T-cell (primary cell): Measurements from ENCODE around the gene CDRT15L2. TPM values are rescaled to one million over a fixed set of nuclear protein-coding genes. Genes with fewer than 3 reads are reported as not detected.
"Not testable (repeated sequence)": the region's sequence is repeated elsewhere in the genome, so short reads cannot be mapped to it uniquely, and the experiment has no call there.

Experiments used
- ATAC-seq, 4 experiments: fragments of 200-7000 bp in 3 of 4; fragments of 150-1000 bp in 1 of 4; cut with Tn5 transposase; replicated peaks in 1 of 4; 1 replicate in 3 of 4; 2 replicates in 1 of 4; pipeline ENCODE4 v1.10.0; 2021; ENCODE audit warnings: moderate library complexity in 3 of 4, mild to moderate bottlenecking in 2 of 4, moderate number of reproducible peaks in 1 of 4
- CTCF ChIA-PET, 2 donors: fragments of 300-600 bp; sonication (Branson Sonifier 250); formaldehyde crosslinking; loops; one replicate each; lab custom pipeline; 2022; ENCODE audit warnings: antibody characterized with exemption in 2 of 2; lab: Charles Lee
- POLR2A ChIA-PET, 2 donors: fragments of 300-600 bp; sonication (Branson Sonifier 250); formaldehyde crosslinking; loops; one replicate each; lab custom pipeline; 2022; ENCODE audit warnings: antibody characterized with exemption in 2 of 2; lab: Charles Lee
- DNase-seq, 35 experiments: peaks; one replicate each; pipeline versions ENCODE4 v3.0.0 to v3.0.0-alpha.2; 2013 to 2023
- H3K27ac ChIP-seq: one replicate; pipeline ENCODE4 v1.5.1; 2013; ENCODE audit warnings: low read length
- H3K27me3 ChIP-seq, 2 experiments: replicated peaks in 1 of 2; 1 replicate in 1 of 2; 2 replicates in 1 of 2; pipeline versions ENCODE4 v1.6.1 to v1.7.0; 2013; ENCODE audit warnings: low read length in 1 of 2, mixed read lengths in 1 of 2; ENCODE audit not compliant: control insufficient read depth in 2 of 2, insufficient read depth in 2 of 2; ENCODE audit errors: extremely low read depth in 1 of 2
- H3K36me3 ChIP-seq, 2 donors: 1 replicate in 1 of 2; 2 replicates in 1 of 2; pipeline versions ENCODE4 v1.6.1 to v1.7.0; 2013; ENCODE audit warnings: low read length in 1 of 2; ENCODE audit not compliant: control insufficient read depth in 2 of 2, insufficient read depth in 1 of 2; ENCODE audit errors: extremely low read depth in 1 of 2
- H3K4me1 ChIP-seq, 2 experiments: 1 replicate in 1 of 2; 2 replicates in 1 of 2; pipeline versions ENCODE4 v1.6.1 to v1.7.0; 2013; ENCODE audit warnings: low read length in 2 of 2, mixed read lengths in 1 of 2; ENCODE audit not compliant: insufficient read depth in 2 of 2, control insufficient read depth in 1 of 2; ENCODE audit errors: extremely low read depth in 1 of 2
- H3K4me3 ChIP-seq, 2 donors: 1 replicate in 1 of 2; 2 replicates in 1 of 2; pipeline versions ENCODE4 v1.5.1 to v1.7.0; 2013; ENCODE audit warnings: mild to moderate bottlenecking in 2 of 2, low read length in 1 of 2, moderate library complexity in 1 of 2; ENCODE audit not compliant: control insufficient read depth in 1 of 2; ENCODE audit errors: extremely low read depth in 1 of 2
- H3K9me3 ChIP-seq: 2 replicates; pipeline ENCODE4 v1.7.0; 2013
- H3K27ac Mint-ChIP-seq, 2 donors: one replicate each; pipeline ENCODE4 v1.8.0; 2020 to 2021; ENCODE audit warnings: mild to moderate bottlenecking in 2 of 2, mixed read lengths in 2 of 2
- H3K27me3 Mint-ChIP-seq, 2 donors: one replicate each; pipeline ENCODE4 v1.8.0; 2021 to 2022; ENCODE audit warnings: mixed read lengths in 2 of 2
- H3K36me3 Mint-ChIP-seq: one replicate; pipeline ENCODE4 v1.8.0; 2021; ENCODE audit warnings: mixed read lengths
- H3K4me1 Mint-ChIP-seq, 3 donors: one replicate each; pipeline ENCODE4 v1.8.0; 2020 to 2022; ENCODE audit warnings: mixed read lengths in 3 of 3, mild to moderate bottlenecking in 1 of 3
- H3K4me3 Mint-ChIP-seq, 3 donors: one replicate each; pipeline ENCODE4 v1.8.0; 2020 to 2022; ENCODE audit warnings: mild to moderate bottlenecking in 3 of 3, mixed read lengths in 3 of 3, moderate library complexity in 3 of 3
- H3K9me3 Mint-ChIP-seq, 3 donors: one replicate each; pipeline ENCODE4 v1.8.0; 2020 to 2022; ENCODE audit warnings: mixed read lengths in 3 of 3
- WGBS: methylation state at CpG from one replicate; pipeline ENCODE4 v1.1.5; 2013; ENCODE audit warnings: missing lambda C conversion rate; ENCODE audit not compliant: insufficient coverage; 5-methylcytosine and 5-hydroxymethylcytosine counted together
- total RNA-seq, 35 experiments: library from RNA in 6 of 35; stranded (reverse) in 6 of 35; fragments of 120-200 nt in 1 of 35; gene quantifications; one replicate each; pipeline versions ENCODE4 v1.2.1 to v1.2.4 and lab custom pipeline; 2013 to 2026

The CDRT15L2 gene
- total RNA-seq, 5 donors from 2014 or later (not counting 1 experiment from before 2014, with no cell fraction given) = not detected

GRCh38 chr17:20558096-20558495, 21.4 kb upstream of the CDRT15L2 start:
- H3K4me3 ChIP-seq, ATAC-seq, H3K27ac Mint-ChIP-seq, H3K4me1 ChIP-seq, POLR2A ChIA-PET, CTCF ChIA-PET, H3K4me3 Mint-ChIP-seq, H3K9me3 Mint-ChIP-seq, H3K9me3 ChIP-seq, H3K36me3 Mint-ChIP-seq, H3K36me3 ChIP-seq, DNase-seq, H3K27me3 Mint-ChIP-seq, H3K27me3 ChIP-seq, H3K27ac ChIP-seq, H3K4me1 Mint-ChIP-seq: not testable (repeated sequence)
- 60% methylated on average over 1 of the region's 5 CpGs for WGBS

DNA sequence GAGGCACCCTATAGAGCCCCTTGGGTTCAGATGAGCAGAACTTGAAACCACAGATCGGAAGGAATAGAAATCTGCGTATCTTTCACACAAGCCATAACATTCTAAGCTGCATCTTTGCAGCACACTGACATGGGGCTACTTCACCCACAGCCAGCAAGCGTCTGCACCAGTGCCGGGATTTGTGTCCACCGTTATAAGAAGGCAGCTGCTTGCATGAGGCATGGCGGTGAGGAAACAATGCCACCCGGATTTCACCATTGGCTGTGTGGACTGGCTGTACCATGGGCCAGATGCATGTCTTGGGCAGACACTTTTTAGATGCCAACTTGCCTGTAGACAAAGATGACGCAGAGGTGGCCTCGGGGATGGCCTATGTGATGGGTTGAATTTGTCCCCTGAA, 20.5 kb upstream of the CDRT15L2 start:
- H3K4me3 Mint-ChIP-seq, H3K27me3 ChIP-seq, H3K27ac ChIP-seq, H3K9me3 Mint-ChIP-seq, H3K4me3 ChIP-seq, H3K36me3 ChIP-seq, H3K36me3 Mint-ChIP-seq, CTCF ChIA-PET, POLR2A ChIA-PET, ATAC-seq, H3K27me3 Mint-ChIP-seq, H3K9me3 ChIP-seq, DNase-seq, H3K4me1 ChIP-seq, H3K27ac Mint-ChIP-seq, H3K4me1 Mint-ChIP-seq: not testable (repeated sequence)
- 96% methylated on average over 8 of the region's 9 CpGs for WGBS

DNA sequence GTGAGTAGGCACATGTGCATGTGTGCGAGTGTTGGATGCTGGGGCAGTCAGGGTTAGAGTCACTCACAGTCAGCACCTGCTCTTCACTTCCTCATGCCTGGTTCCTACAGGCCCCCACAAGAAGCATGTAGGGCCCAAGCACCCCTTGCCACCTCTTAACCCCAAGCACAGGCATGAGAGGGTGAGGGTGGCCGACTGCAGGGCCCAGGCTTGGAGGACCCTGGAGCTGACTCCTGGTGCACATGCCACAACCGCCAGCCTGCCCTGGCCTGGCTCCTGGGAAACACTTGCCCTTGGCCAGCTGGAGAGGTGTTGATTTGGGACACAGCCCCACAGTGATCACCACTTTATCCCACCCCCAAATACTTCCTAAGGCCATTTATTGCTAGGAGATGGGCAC, 16.9 kb upstream of the CDRT15L2 start:
- no peaks in the 10 kb centered on the region for H3K4me1 ChIP-seq
- H3K27ac ChIP-seq = no peak overlapping the region
- H3K9me3 Mint-ChIP-seq = no peaks in the 10 kb centered on the region
- DNase-seq (no peak), ATAC-seq (no peak)
- CTCF ChIA-PET = interaction anchor here in 1 of 2 donors (0.6 kb wide), 1 partner anchor 951 kb away, joined by 4 read pairs; no protein-coding TSS in a partner anchor
- no peak overlapping the region for H3K4me3 ChIP-seq
- no peaks in the 10 kb centered on the region for H3K4me1 Mint-ChIP-seq
- POLR2A ChIA-PET = no interaction called here
- H3K9me3 ChIP-seq = no peaks in the 10 kb centered on the region
- no peaks in the 10 kb centered on the region for H3K36me3 ChIP-seq
- H3K36me3 Mint-ChIP-seq = no peaks in the 10 kb centered on the region
- no peak overlapping the region for H3K27ac Mint-ChIP-seq
- peaks cover 0 to 4% of the 10 kb centered on the region in 2 experiments for H3K27me3 ChIP-seq
- peaks cover 0 to 4% of the 10 kb centered on the region in 2 donors for H3K27me3 Mint-ChIP-seq
- no CpG with 5 or more reads among the region's 3 CpGs for WGBS
- no peak overlapping the region for H3K4me3 Mint-ChIP-seq

DNA sequence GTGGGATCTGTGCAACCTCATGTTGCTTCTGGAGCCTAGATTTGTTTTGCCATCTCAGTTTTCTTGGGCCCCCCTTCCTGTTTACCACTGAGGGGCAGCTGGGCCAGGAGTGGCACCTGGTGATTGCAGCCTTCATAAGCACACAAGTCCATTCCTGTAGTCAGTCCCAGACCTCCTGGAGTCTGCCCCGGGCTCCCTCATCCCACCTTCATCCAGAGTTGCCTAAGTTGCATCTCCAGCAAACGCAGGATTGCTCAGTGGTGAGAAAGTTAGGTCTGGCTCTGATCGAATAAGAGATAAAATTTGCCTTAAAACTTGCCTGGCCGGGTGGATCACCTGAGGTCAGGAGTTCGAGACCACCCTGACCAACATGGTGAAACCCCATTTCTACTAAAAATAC, 14.3 kb upstream of the CDRT15L2 start:
- H3K36me3 ChIP-seq, CTCF ChIA-PET: not testable (repeated sequence)

DNA sequence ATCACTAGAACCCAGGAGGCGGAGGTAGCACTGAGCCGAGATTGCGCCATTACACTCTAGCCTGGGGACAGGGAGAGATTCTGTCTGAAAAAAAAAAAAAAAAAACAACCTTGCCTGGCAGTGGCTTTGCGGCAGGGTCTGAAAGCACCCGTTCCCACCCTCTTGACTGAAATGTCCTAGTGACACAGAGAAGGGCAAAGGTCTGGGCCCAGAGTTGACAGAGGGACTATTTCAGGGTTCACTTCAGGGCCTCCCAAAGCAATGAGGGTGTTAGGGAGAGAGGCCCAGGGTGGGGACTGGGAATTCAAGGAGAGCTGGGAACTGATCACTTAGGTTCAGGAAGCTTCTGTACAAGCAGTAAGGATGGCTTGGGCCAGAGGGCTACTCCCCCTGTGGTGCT, 13.8 kb upstream of the CDRT15L2 start:
- no peaks in the 10 kb centered on the region for H3K4me1 Mint-ChIP-seq
- no peak for ATAC-seq
- H3K27ac ChIP-seq = no peak overlapping the region
- no peak overlapping the region for H3K4me3 Mint-ChIP-seq
- ChIA-PET CTCF (no interaction called here), POLR2A (no interaction called here)
- H3K27me3 ChIP-seq = peaks cover 0 to 8% of the 10 kb centered on the region in 2 experiments
- H3K27ac Mint-ChIP-seq = no peak overlapping the region
- no peaks in the 10 kb centered on the region for H3K9me3 Mint-ChIP-seq
- H3K4me3 ChIP-seq = no peak overlapping the region
- H3K4me1 ChIP-seq = no peaks in the 10 kb centered on the region
- no peaks in the 10 kb centered on the region for H3K36me3 ChIP-seq
- H3K36me3 Mint-ChIP-seq = no peaks in the 10 kb centered on the region
- WGBS = no CpG with 5 or more reads among the region's 5 CpGs
- H3K9me3 ChIP-seq = no peaks in the 10 kb centered on the region
- no peak for DNase-seq
- H3K27me3 Mint-ChIP-seq = peaks cover 0 to 3% of the 10 kb centered on the region in 2 donors

More for the DNA sequence above, 14.3 kb upstream of the CDRT15L2 start:
- DNase-seq, H3K4me1 ChIP-seq, H3K9me3 ChIP-seq, H3K27me3 ChIP-seq, H3K27me3 Mint-ChIP-seq, H3K4me1 Mint-ChIP-seq, H3K27ac ChIP-seq, H3K4me3 ChIP-seq, H3K27ac Mint-ChIP-seq, ATAC-seq, H3K9me3 Mint-ChIP-seq, POLR2A ChIA-PET, H3K36me3 Mint-ChIP-seq, H3K4me3 Mint-ChIP-seq: not testable (repeated sequence)
- no CpG with 5 or more reads among the region's 5 CpGs for WGBS

DNA sequence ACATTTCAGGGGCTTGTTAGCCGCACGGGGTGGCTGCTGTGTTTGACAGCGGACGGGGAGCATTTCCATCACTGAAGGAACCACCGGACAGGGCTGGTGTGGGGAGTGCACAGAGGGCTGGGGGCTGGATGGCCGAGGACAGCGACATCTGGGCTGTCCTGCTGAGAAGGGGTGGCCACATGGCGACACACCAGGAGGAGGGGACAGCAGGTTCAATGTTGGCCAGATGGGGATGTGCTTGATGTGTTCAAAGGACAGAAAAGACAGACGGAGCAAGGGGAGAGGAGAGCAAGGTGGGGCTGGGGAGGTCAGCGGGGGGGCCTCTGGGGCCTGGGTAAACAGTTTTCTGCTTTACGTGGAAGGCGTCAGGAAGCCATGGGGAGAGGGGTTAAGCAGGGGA, 12.8 kb upstream of the CDRT15L2 start:
- not testable (repeated sequence) for H3K27ac ChIP-seq

GRCh38 chr17:20567421-20567820, 12.1 kb upstream of the CDRT15L2 start:
- H3K9me3 ChIP-seq, H3K36me3 ChIP-seq, H3K9me3 Mint-ChIP-seq, CTCF ChIA-PET, H3K27me3 Mint-ChIP-seq, H3K4me3 ChIP-seq, H3K36me3 Mint-ChIP-seq, H3K4me1 ChIP-seq, H3K4me3 Mint-ChIP-seq, H3K27ac ChIP-seq, DNase-seq, POLR2A ChIA-PET, H3K4me1 Mint-ChIP-seq, H3K27ac Mint-ChIP-seq, ATAC-seq: not testable (repeated sequence)
- peaks cover 0 to 13% of the 10 kb centered on the region in 2 experiments for H3K27me3 ChIP-seq
- WGBS = no CpG with 5 or more reads among the region's 6 CpGs

More for the DNA sequence above, 12.8 kb upstream of the CDRT15L2 start:
- H3K4me1 ChIP-seq, H3K4me3 ChIP-seq, POLR2A ChIA-PET, H3K9me3 ChIP-seq, H3K27me3 ChIP-seq, CTCF ChIA-PET, ATAC-seq, H3K36me3 ChIP-seq, H3K4me1 Mint-ChIP-seq, H3K9me3 Mint-ChIP-seq, DNase-seq, H3K27ac Mint-ChIP-seq, H3K36me3 Mint-ChIP-seq, H3K4me3 Mint-ChIP-seq, H3K27me3 Mint-ChIP-seq: not testable (repeated sequence)
- 80% methylated on average over 1 of the region's 12 CpGs for WGBS
